Breast epithelium (tissue), 4 donors: ENCODE results near the gene TAGAP. TPM values are rescaled to one million over a fixed set of nuclear protein-coding genes. Genes with fewer than 3 reads are reported as not detected.

Source experiments
- DNase-seq, 2 donors: peaks; one replicate each; pipeline ENCODE4 v3.0.0-alpha.2; 2019; ENCODE audit warnings: low spot score in 2 of 2
- H3K27ac ChIP-seq, 2 donors: fragments of 200-600 bp; sonication (generic) in 1 of 2; one replicate each; pipeline ENCODE4 v1.5.1; 2016 to 2019; ENCODE audit warnings: mild to moderate bottlenecking in 1 of 2
- H3K27me3 ChIP-seq, 2 donors: fragments of 200-600 bp; sonication (generic) in 1 of 2; one replicate each; pipeline versions ENCODE4 v1.5.1 to v1.6.0; 2017 to 2019; ENCODE audit warnings: control low read depth in 1 of 2, mild to moderate bottlenecking in 1 of 2
- H3K36me3 ChIP-seq: fragments of 200-600 bp; one replicate; pipeline ENCODE4 v1.5.1; 2019
- H3K4me1 ChIP-seq, 2 donors: fragments of 200-600 bp; sonication (generic); one replicate each; pipeline ENCODE4 v1.5.1; 2016 to 2019; ENCODE audit warnings: control low read depth in 1 of 2
- H3K4me3 ChIP-seq, 3 donors: fragments of 200-600 bp; sonication (generic); 1 replicate in 2 of 3; 2 replicates in 1 of 3; pipeline ENCODE4 v1.5.1; 2016 to 2019; ENCODE audit warnings: mild to moderate bottlenecking in 3 of 3, moderate library complexity in 2 of 3
- H3K9me3 ChIP-seq, 2 donors: fragments of 200-600 bp; sonication (generic) in 1 of 2; one replicate each; pipeline ENCODE4 v1.5.1; 2016 to 2019; ENCODE audit warnings: control low read depth in 1 of 2
- POLR2A ChIP-seq: fragments of 450-650 bp; IDR thresholded peaks from one replicate; pipeline ENCODE4 v1.6.1; 2016; ENCODE audit warnings: antibody characterized with exemption, mild to moderate bottlenecking, moderate library complexity
- POLR2AphosphoS5 ChIP-seq, 3 donors: sonication (generic); formaldehyde crosslinking; IDR thresholded peaks; one replicate each; pipeline ENCODE4 v1.6.1; 2017; ENCODE audit warnings: antibody characterized with exemption in 3 of 3
- intact Hi-C: fragments of 100-400 bp; cut with DNase I; formaldehyde crosslinking; loops from one replicate; pipeline ENCODE4 v1.15.1; 2023; ENCODE audit warnings: low total_unique reads
- total RNA-seq, 3 donors: library from RNA; depleted of rRNA; stranded (reverse); fragments of >200 nt; gene quantifications; one replicate each; pipeline ENCODE4 v1.1.0, GENCODE V29; 2016
- TF ChIP-seq, protein P1 (sequence below), 3 donors: fragments of 450-650 bp; IDR thresholded peaks; one replicate each; pipeline ENCODE4 v1.5.1; 2016 to 2017; ENCODE audit warnings: antibody characterized with exemption in 3 of 3, mild to moderate bottlenecking in 3 of 3, moderate library complexity in 3 of 3

TAGAP gene
- total RNA-seq, 3 donors from 2014 or later = 2.9 to 4.2 (median 4.1) TPM

DNA sequence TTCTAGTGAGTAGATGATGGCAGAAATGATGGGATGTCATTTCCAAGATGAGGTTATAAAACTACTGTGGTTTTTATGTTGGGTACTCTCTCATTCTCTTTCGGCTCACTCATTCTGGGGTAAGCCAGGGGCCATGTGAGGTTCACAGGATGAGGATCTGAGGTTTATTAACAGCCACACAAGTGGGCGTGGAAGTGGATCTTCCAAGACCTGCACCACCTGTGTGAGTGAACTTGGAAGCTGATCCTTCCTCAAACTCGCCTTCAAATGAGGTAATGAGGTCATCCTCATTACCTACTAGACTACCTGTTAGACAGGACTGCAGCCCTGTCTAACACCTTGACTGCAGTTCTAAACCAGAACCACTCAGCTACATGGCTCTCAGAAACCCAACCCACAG, 45.1 kb upstream of the TAGAP start:
- DNase-seq = no peak
- no peaks in the 10 kb centered on the region for H3K27me3 ChIP-seq
- intact Hi-C loops = no loop called here
- no peaks in the 10 kb centered on the region for H3K36me3 ChIP-seq
- H3K4me3 ChIP-seq = no peak overlapping the region
- TF ChIP-seq POLR2A = no peak
- TF ChIP-seq, protein P1, sequence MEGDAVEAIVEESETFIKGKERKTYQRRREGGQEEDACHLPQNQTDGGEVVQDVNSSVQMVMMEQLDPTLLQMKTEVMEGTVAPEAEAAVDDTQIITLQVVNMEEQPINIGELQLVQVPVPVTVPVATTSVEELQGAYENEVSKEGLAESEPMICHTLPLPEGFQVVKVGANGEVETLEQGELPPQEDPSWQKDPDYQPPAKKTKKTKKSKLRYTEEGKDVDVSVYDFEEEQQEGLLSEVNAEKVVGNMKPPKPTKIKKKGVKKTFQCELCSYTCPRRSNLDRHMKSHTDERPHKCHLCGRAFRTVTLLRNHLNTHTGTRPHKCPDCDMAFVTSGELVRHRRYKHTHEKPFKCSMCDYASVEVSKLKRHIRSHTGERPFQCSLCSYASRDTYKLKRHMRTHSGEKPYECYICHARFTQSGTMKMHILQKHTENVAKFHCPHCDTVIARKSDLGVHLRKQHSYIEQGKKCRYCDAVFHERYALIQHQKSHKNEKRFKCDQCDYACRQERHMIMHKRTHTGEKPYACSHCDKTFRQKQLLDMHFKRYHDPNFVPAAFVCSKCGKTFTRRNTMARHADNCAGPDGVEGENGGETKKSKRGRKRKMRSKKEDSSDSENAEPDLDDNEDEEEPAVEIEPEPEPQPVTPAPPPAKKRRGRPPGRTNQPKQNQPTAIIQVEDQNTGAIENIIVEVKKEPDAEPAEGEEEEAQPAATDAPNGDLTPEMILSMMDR (IDR thresholded peaks at IDR 0.05) = no peak
- TF ChIP-seq POLR2AphosphoS5 (IDR thresholded peaks at IDR 0.05) = no peak
- no peaks in the 10 kb centered on the region for H3K4me1 ChIP-seq
- H3K9me3 ChIP-seq = no peaks in the 10 kb centered on the region
- no peak overlapping the region for H3K27ac ChIP-seq

DNA sequence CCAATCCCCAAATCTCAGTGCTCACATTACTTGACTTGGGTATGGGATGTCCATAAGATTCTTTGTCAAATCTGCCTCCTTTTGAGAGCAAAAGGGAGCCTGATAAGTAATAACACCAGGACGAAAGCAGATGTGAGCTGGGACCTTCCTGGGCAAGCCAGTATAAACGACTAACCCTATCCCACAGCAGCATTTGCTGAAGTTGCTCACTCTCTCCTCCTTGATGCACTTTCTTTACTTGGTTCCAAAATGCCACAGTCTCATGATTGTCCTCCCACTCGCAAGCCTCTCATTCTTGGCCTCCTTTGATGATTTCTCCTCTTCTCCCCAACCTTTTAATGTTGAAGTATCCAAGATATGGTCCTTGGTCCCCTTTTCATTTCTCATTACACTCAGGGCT, 44.7 kb upstream of the TAGAP start:
- intact Hi-C loops = no loop called here
- no peaks in the 10 kb centered on the region for H3K27me3 ChIP-seq

DNA sequence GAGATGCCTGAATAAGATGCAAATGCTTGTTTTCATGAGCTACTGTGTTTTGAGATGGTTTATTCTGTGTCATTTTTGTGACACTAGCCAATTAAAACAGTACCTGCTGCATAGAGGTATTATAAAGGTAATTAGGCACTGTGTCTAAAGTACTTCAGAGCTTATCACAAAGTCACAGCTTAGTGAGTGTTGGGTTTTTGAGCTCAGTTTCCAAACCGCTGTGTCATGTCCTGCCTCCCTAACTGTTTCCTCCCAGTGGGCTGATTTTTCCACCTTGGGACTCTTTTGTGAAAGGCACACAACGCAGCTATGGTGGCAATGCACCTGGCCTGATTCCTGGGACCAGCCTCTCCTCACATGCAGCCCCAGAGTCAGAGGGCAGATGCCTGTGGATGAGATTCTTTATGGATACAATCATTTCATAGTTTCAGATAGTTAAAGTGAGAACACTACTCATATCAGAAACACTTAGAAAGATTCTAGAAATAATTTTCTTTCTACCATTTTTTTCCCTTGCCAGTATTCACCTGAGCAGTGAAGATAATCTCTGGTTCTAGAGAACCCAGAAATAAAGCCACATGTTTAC, 41.3 kb upstream of the TAGAP start:
- TF ChIP-seq POLR2A = no peak
- TF ChIP-seq, protein P1 (IDR thresholded peaks at IDR 0.05) = no peak
- no peak for TF ChIP-seq POLR2AphosphoS5 (IDR thresholded peaks at IDR 0.05)

More for the DNA sequence above, 44.7 kb upstream of the TAGAP start:
- H3K27ac ChIP-seq = no peak overlapping the region
- no peaks in the 10 kb centered on the region for H3K36me3 ChIP-seq
- DNase-seq = no peak
- no peaks in the 10 kb centered on the region for H3K9me3 ChIP-seq
- TF ChIP-seq POLR2AphosphoS5 (IDR thresholded peaks at IDR 0.05) (no peak), POLR2A (no peak)
- TF ChIP-seq, protein P1 (IDR thresholded peaks at IDR 0.05) = no peak
- H3K4me3 ChIP-seq = no peak overlapping the region
- H3K4me1 ChIP-seq = no peaks in the 10 kb centered on the region

DNA sequence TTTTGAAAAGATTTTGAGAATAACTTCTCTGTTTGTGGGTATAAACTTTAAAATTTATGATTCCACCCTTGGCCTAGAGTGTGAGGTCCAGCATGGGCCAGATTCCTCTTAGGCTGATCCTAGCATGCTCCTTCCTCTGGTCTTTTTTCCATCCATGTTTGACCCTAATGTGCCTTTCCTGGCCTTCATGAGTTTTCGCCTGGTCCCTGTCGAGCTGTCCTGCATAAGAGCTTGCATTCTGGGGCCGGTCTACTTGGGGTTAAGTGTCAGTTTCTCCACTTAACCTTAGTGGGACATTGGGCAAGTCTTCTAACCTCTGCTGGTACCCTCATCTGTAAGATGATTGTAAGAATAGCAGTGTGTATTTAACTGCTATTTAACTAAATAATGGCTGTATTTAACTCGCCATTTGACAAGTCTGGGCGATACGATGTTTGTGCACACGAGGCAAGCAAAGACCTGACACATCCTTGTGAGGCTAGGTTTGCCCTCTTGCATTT, 40.7 kb upstream of the TAGAP start:
- intact Hi-C loops = no loop called here
- H3K27me3 ChIP-seq = no peaks in the 10 kb centered on the region

More for the DNA sequence above, 41.3 kb upstream of the TAGAP start:
- no peaks in the 10 kb centered on the region for H3K36me3 ChIP-seq
- no peaks in the 10 kb centered on the region for H3K9me3 ChIP-seq
- no peaks in the 10 kb centered on the region for H3K27me3 ChIP-seq
- no peak overlapping the region for H3K27ac ChIP-seq
- H3K4me1 ChIP-seq = no peaks in the 10 kb centered on the region
- intact Hi-C loops = no loop called here
- H3K4me3 ChIP-seq = no peak overlapping the region
- no peak for DNase-seq

DNA sequence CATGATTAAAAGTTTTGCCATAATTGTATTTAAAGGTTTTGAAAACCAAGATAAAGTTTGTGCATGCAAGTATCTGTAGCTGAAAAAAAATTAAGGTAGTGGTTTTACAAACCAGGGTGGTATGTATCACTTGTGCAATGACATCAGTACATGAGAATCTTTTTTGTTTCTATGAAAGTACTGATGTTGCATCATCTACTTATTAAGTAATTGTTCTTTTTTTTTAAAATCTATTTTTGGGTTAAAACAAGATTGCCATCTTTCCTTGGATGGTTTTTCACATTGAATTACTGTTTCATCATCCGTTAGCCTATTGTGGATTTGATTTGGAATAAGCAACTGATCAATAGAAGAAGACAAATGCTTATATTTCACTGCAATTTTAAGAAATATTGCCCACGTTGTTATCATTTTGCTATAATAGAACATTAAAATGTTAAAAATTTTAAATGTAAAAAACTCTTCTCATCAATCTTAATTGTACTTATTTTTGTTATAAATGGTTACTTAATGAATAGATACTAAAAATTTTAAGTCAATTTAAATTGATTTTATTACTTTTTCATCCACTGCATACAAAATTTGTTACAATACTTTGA, 39.8 kb upstream of the TAGAP start:
- no peak overlapping the region for H3K4me3 ChIP-seq
- intact Hi-C loops = no loop called here
- H3K36me3 ChIP-seq = no peaks in the 10 kb centered on the region
- no peaks in the 10 kb centered on the region for H3K9me3 ChIP-seq
- no peaks in the 10 kb centered on the region for H3K27me3 ChIP-seq
- H3K27ac ChIP-seq = no peak overlapping the region
- H3K4me1 ChIP-seq = no peaks in the 10 kb centered on the region
- DNase-seq = no peak
- TF ChIP-seq POLR2AphosphoS5 (IDR thresholded peaks at IDR 0.05) (no peak), POLR2A (no peak)
- TF ChIP-seq, protein P1 (IDR thresholded peaks at IDR 0.05) = no peak

More for the DNA sequence above, 40.7 kb upstream of the TAGAP start:
- Histone ChIP-seq H3K4me3 (no peak overlapping the region), H3K9me3 (no peaks in the 10 kb centered on the region), H3K27ac (no peak overlapping the region), H3K4me1 (no peaks in the 10 kb centered on the region), H3K36me3 (no peaks in the 10 kb centered on the region)
- TF ChIP-seq POLR2AphosphoS5 (IDR thresholded peaks at IDR 0.05) = no peak
- TF ChIP-seq POLR2A = no peak
- TF ChIP-seq, protein P1 (IDR thresholded peaks at IDR 0.05) = no peak
- no peak for DNase-seq
